ENCODE data around the gene HIPK4.

The HIPK4 gene

GRCh38 chr19:40387155-40387554 is 2.8 kb downstream of the HIPK4 start:
- no peak for DNase-seq
- no peak overlapping the region for H3K4me3 ChIP-seq (ENCODE audit: low read depth, low read length)
- H3K14ac ChIP-seq (ENCODE audit: low read length): no peak overlapping the region
- H3K27me3 ChIP-seq (ENCODE audit: insufficient read depth, low read length): no peaks in the 10 kb centered on the region
- H3K9ac ChIP-seq (ENCODE audit: low read length): no peak overlapping the region
- no peak overlapping the region for H3K4ac ChIP-seq (ENCODE audit: low read depth, low read length)
- H3K79me1 ChIP-seq (ENCODE audit: low read length): peaks cover 1% of the 10 kb centered on the region
- H4K12ac ChIP-seq (ENCODE audit: low read depth, low read length): no peak overlapping the region
- no peak overlapping the region for H2AFZ ChIP-seq (ENCODE audit: insufficient read depth, low read length, poor library complexity)
- no peaks in the 10 kb centered on the region for H3K9me3 ChIP-seq (ENCODE audit: insufficient read depth, low read depth, low read length)
- H2BK12ac ChIP-seq (ENCODE audit: low read length): no peak overlapping the region
- no peak overlapping the region for H2BK5ac ChIP-seq (ENCODE audit: low read depth, low read length, poor library complexity)
- peaks cover 2% of the 10 kb centered on the region in 2 experiments for H3K4me1 ChIP-seq (ENCODE audit: control insufficient read depth in 1 of 2, insufficient read depth in 2 of 2, low read length in 2 of 2)
- H3K36me3 ChIP-seq (ENCODE audit: control insufficient read depth in 1 of 2, insufficient read depth in 2 of 2, low read length in 2 of 2): no peaks in the 10 kb centered on the region
- no CpG with 5 or more reads among the region's 10 CpGs for WGBS (ENCODE audit: extremely low coverage, insufficient coverage, insufficient read length)
- H3K27ac ChIP-seq (ENCODE audit: low read depth, low read length): no peak overlapping the region
- no peak overlapping the region for H4K8ac ChIP-seq (ENCODE audit: low read depth, low read length)
- H3K4me2 ChIP-seq (ENCODE audit: low read length): no peak overlapping the region
- H3K23ac ChIP-seq (ENCODE audit: low read length): no peak overlapping the region
- no peak overlapping the region for H3K18ac ChIP-seq (ENCODE audit: low read length)
- peaks cover under 1% of the 10 kb centered on the region for H3K79me2 ChIP-seq (ENCODE audit: control insufficient read depth, insufficient read depth, low read length, poor library complexity)
- no peak overlapping the region for H2AK5ac ChIP-seq (ENCODE audit: low read length)
- no peak overlapping the region for H2BK120ac ChIP-seq (ENCODE audit: insufficient read depth, low read length, poor library complexity)
- H4K91ac ChIP-seq (ENCODE audit: low read depth, low read length): no peak overlapping the region

- H3K14ac ChIP-seq (ENCODE audit: low read length): no peak overlapping the region
- peaks cover 2% of the 10 kb centered on the region for H3K9me3 ChIP-seq (ENCODE audit: insufficient read depth, low read depth, low read length)
- no peak overlapping the region for H2BK12ac ChIP-seq (ENCODE audit: low read length)
- no peak overlapping the region for H2AFZ ChIP-seq (ENCODE audit: insufficient read depth, low read length, poor library complexity)
- peaks cover 17 to 23% of the 10 kb centered on the region in 2 experiments for H3K36me3 ChIP-seq (ENCODE audit: control insufficient read depth in 1 of 2, insufficient read depth in 2 of 2, low read length in 2 of 2)
- no peaks in the 10 kb centered on the region for H3K79me1 ChIP-seq (ENCODE audit: low read length)
- no peaks in the 10 kb centered on the region for H3K79me2 ChIP-seq (ENCODE audit: control insufficient read depth, insufficient read depth, low read length, poor library complexity)
- H4K91ac ChIP-seq (ENCODE audit: low read depth, low read length): no peak overlapping the region
- H3K23ac ChIP-seq (ENCODE audit: low read length): no peak overlapping the region
- no peak overlapping the region for H4K8ac ChIP-seq (ENCODE audit: low read depth, low read length)
- H3K4me2 ChIP-seq (ENCODE audit: low read length): no peak overlapping the region
- no peak overlapping the region for H4K12ac ChIP-seq (ENCODE audit: low read depth, low read length)
- H2BK5ac ChIP-seq (ENCODE audit: low read depth, low read length, poor library complexity): no peak overlapping the region
- no peak overlapping the region for H3K9ac ChIP-seq (ENCODE audit: low read length)
- no peak for DNase-seq
- H3K18ac ChIP-seq (ENCODE audit: low read length): no peak overlapping the region
- no peak overlapping the region for H2BK120ac ChIP-seq (ENCODE audit: insufficient read depth, low read length, poor library complexity)
- no peaks in the 10 kb centered on the region for H3K4me1 ChIP-seq (ENCODE audit: control insufficient read depth in 1 of 2, insufficient read depth in 2 of 2, low read length in 2 of 2)
- no peak overlapping the region for H2AK5ac ChIP-seq (ENCODE audit: low read length)
- H3K4me3 ChIP-seq (ENCODE audit: low read depth, low read length): no peak overlapping the region
- H3K4ac ChIP-seq (ENCODE audit: low read depth, low read length): no peak overlapping the region
- H3K27ac ChIP-seq (ENCODE audit: low read depth, low read length): no peak overlapping the region
- no CpG with 5 or more reads among the region's 28 CpGs for WGBS (ENCODE audit: extremely low coverage, insufficient coverage, insufficient read length)
- H3K27me3 ChIP-seq (ENCODE audit: insufficient read depth, low read length): no peaks in the 10 kb centered on the region
Observed at GRCh38 chr19:40383668-40384248, 6.2 kb downstream of the HIPK4 start.

- no peak overlapping the region for H3K4me3 ChIP-seq (ENCODE audit: low read depth, low read length)
- H4K91ac ChIP-seq (ENCODE audit: low read depth, low read length): no peak overlapping the region
- WGBS (ENCODE audit: extremely low coverage, insufficient coverage, insufficient read length): no CpG with 5 or more reads among the region's 3 CpGs
- H2BK5ac ChIP-seq (ENCODE audit: low read depth, low read length, poor library complexity): no peak overlapping the region
- H2AFZ ChIP-seq (ENCODE audit: insufficient read depth, low read length, poor library complexity): no peak overlapping the region
- H3K23ac ChIP-seq (ENCODE audit: low read length): no peak overlapping the region
- no peak overlapping the region for H2BK120ac ChIP-seq (ENCODE audit: insufficient read depth, low read length, poor library complexity)
- H3K4me1 ChIP-seq (ENCODE audit: control insufficient read depth in 1 of 2, insufficient read depth in 2 of 2, low read length in 2 of 2): no peaks in the 10 kb centered on the region
- no peak for DNase-seq
- H3K4ac ChIP-seq (ENCODE audit: low read depth, low read length): no peak overlapping the region
- no peak overlapping the region for H4K8ac ChIP-seq (ENCODE audit: low read depth, low read length)
- H3K9me3 ChIP-seq (ENCODE audit: insufficient read depth, low read depth, low read length): peaks cover 2% of the 10 kb centered on the region
- H3K18ac ChIP-seq (ENCODE audit: low read length): no peak overlapping the region
- no peak overlapping the region for H4K12ac ChIP-seq (ENCODE audit: low read depth, low read length)
- no peaks in the 10 kb centered on the region for H3K79me1 ChIP-seq (ENCODE audit: low read length)
- no peak overlapping the region for H3K27ac ChIP-seq (ENCODE audit: low read depth, low read length)
- peaks cover 39 to 45% of the 10 kb centered on the region in 2 experiments for H3K36me3 ChIP-seq (ENCODE audit: control insufficient read depth in 1 of 2, insufficient read depth in 2 of 2, low read length in 2 of 2)
- H2AK5ac ChIP-seq (ENCODE audit: low read length): no peak overlapping the region
- no peak overlapping the region for H2BK12ac ChIP-seq (ENCODE audit: low read length)
- no peaks in the 10 kb centered on the region for H3K27me3 ChIP-seq (ENCODE audit: insufficient read depth, low read length)
- H3K9ac ChIP-seq (ENCODE audit: low read length): no peak overlapping the region
- H3K79me2 ChIP-seq (ENCODE audit: control insufficient read depth, insufficient read depth, low read length, poor library complexity): no peaks in the 10 kb centered on the region
- no peak overlapping the region for H3K4me2 ChIP-seq (ENCODE audit: low read length)
- H3K14ac ChIP-seq (ENCODE audit: low read length): no peak overlapping the region
Observed at GRCh38 chr19:40381321-40381720, 8.7 kb downstream of the HIPK4 start.

DNA sequence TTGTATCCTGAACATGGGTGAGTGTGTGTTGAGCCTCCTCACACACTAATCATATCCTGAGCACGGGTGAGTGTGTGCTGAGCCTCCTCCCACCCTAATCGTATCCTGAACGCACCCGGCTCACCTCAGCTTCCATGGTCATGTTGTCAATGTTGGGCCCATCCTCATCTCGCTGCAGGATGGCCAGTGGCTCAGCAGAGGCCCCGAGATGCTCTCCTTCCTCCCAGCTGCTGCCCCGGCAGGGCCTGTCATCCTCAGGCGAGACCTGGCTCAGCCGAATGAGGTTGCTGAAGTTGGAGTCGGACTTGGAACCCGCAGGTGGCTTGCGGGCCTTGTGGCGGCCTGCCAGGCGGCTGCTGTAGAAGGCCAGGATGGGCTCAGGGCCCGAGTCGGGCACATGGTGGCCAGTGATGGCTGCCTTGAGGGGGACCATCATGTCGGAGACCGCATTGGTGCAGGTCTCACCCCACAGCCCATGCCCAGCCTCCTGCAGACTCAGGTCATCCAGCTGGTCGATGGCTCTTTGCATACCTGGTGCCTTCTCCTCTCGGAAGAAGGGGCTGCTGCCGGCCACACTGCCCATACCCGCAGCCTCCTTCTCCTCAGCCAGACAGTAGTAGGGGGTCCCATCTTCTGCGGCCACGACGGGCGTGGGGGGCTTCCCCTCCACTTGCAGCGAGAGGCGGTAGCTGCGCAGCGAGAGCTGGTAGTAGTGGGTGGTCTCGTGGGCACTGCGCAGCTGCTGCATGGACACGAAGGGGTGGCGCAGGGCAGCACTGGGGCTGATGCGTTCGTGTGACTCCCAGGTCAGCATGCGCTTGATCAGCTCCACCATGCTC is 9.6 kb downstream of the HIPK4 start:
- no peak overlapping the region for H2AK5ac ChIP-seq (ENCODE audit: low read length)
- no peak overlapping the region for H3K27ac ChIP-seq (ENCODE audit: low read depth, low read length)
- H3K18ac ChIP-seq (ENCODE audit: low read length): no peak overlapping the region
- no peak overlapping the region for H4K8ac ChIP-seq (ENCODE audit: low read depth, low read length)
- H2AFZ ChIP-seq (ENCODE audit: insufficient read depth, low read length, poor library complexity): no peak overlapping the region
- H3K9me3 ChIP-seq (ENCODE audit: insufficient read depth, low read depth, low read length): peaks cover 2% of the 10 kb centered on the region
- no peak overlapping the region for H3K4me3 ChIP-seq (ENCODE audit: low read depth, low read length)
- no peak overlapping the region for H4K12ac ChIP-seq (ENCODE audit: low read depth, low read length)
- H3K9ac ChIP-seq (ENCODE audit: low read length): no peak overlapping the region
- H3K23ac ChIP-seq (ENCODE audit: low read length): no peak overlapping the region
- H4K91ac ChIP-seq (ENCODE audit: low read depth, low read length): no peak overlapping the region
- no peak overlapping the region for H3K4me2 ChIP-seq (ENCODE audit: low read length)
- no peak overlapping the region for H2BK5ac ChIP-seq (ENCODE audit: low read depth, low read length, poor library complexity)
- H3K79me2 ChIP-seq (ENCODE audit: control insufficient read depth, insufficient read depth, low read length, poor library complexity): no peaks in the 10 kb centered on the region
- H2BK120ac ChIP-seq (ENCODE audit: insufficient read depth, low read length, poor library complexity): no peak overlapping the region
- H3K79me1 ChIP-seq (ENCODE audit: low read length): no peaks in the 10 kb centered on the region
- H3K4me1 ChIP-seq (ENCODE audit: control insufficient read depth in 1 of 2, insufficient read depth in 2 of 2, low read length in 2 of 2): no peaks in the 10 kb centered on the region
- no peak overlapping the region for H2BK12ac ChIP-seq (ENCODE audit: low read length)
- no peak for DNase-seq
- H3K4ac ChIP-seq (ENCODE audit: low read depth, low read length): no peak overlapping the region
- H3K14ac ChIP-seq (ENCODE audit: low read length): no peak overlapping the region
- WGBS (ENCODE audit: extremely low coverage, insufficient coverage, insufficient read length): no CpG with 5 or more reads among the region's 37 CpGs
- H3K36me3 ChIP-seq (ENCODE audit: control insufficient read depth in 1 of 2, insufficient read depth in 2 of 2, low read length in 2 of 2): peaks cover 47 to 51% of the 10 kb centered on the region in 2 experiments
- H3K27me3 ChIP-seq (ENCODE audit: insufficient read depth, low read length): no peaks in the 10 kb centered on the region

Measured in trophoblast cell (in vitro differentiated cells and primary cell).